ENCODE results near the gene KRTAP4-16.
"Not testable (repeated sequence)": the region's sequence is repeated elsewhere in the genome, so short reads cannot be mapped to it uniquely, and the experiment has no call there.

Gene KRTAP4-16

GRCh38 chr17:41069031-41069430 is 33.0 kb downstream of the KRTAP4-16 start:
- no peak for DNase-seq

GRCh38 chr17:41067281-41067680 is 34.7 kb downstream of the KRTAP4-16 start:
- DNase-seq, result no peak

- DNase-seq, result peak in 1 of 2 donors; percentile 3
Observed at GRCh38 chr17:41065829-41066624, 36.0 kb downstream of the KRTAP4-16 start, which contains the start of gene KRTAP2-4. TSS of gene KRTAP2-4 (minus strand) at chr17:41065879. CDS start at chr17:41065845, 34 bp downstream.

- not testable (repeated sequence) for DNase-seq
Observed at GRCh38 chr17:41065016-41065689, 36.9 kb downstream of the KRTAP4-16 start.

- DNase-seq, result no peak
Observed at GRCh38 chr17:41064301-41064700, 37.7 kb downstream of the KRTAP4-16 start.

GRCh38 chr17:41063449-41063848 is 38.6 kb downstream of the KRTAP4-16 start:
- no peak for DNase-seq

GRCh38 chr17:41061964-41062363 is 40.0 kb downstream of the KRTAP4-16 start:
- DNase-seq, result no peak

- DNase-seq, result no peak
Observed at GRCh38 chr17:41060052-41060604, 41.9 kb downstream of the KRTAP4-16 start, which contains the start of gene KRTAP2-3. TSS of gene KRTAP2-3 (minus strand) at chr17:41060114. CDS start at chr17:41060050, 64 bp downstream.

GRCh38 chr17:41059276-41060051 is 42.5 kb downstream of the KRTAP4-16 start:
- DNase-seq, result not testable (repeated sequence)

- DNase-seq, result no peak
Observed at GRCh38 chr17:41058741-41059140, 43.3 kb downstream of the KRTAP4-16 start.

GRCh38 chr17:41057547-41057946 is 44.5 kb downstream of the KRTAP4-16 start:
- DNase-seq, result no peak

- DNase-seq, result not testable (repeated sequence)
Observed at GRCh38 chr17:41055130-41055529, 46.9 kb downstream of the KRTAP4-16 start, which contains the start of gene KRTAP2-2. TSS of gene KRTAP2-2 (minus strand) at chr17:41055230. CDS start at chr17:41055211, 19 bp downstream.

- DNase-seq, result not testable (repeated sequence)
Observed at GRCh38 chr17:41054556-41054955, 47.5 kb downstream of the KRTAP4-16 start.

- no peak for DNase-seq
Observed at GRCh38 chr17:41054025-41054424, 48.0 kb downstream of the KRTAP4-16 start.

GRCh38 chr17:41052566-41052965 is 49.4 kb downstream of the KRTAP4-16 start:
- no peak for DNase-seq
